HG02642 (cell line): ENCODE measurements around the gene ODF4.

Experiments used
- ATAC-seq: cut with Tn5 transposase; IDR thresholded peaks from one replicate; pipeline ENCODE4 v1.9.1; 2021; ENCODE audit warnings: mild to moderate bottlenecking; ENCODE audit not compliant: unreplicated experiment, poor library complexity

Gene ODF4, protein sequence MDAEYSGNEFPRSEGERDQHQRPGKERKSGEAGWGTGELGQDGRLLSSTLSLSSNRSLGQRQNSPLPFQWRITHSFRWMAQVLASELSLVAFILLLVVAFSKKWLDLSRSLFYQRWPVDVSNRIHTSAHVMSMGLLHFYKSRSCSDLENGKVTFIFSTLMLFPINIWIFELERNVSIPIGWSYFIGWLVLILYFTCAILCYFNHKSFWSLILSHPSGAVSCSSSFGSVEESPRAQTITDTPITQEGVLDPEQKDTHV

DNA sequence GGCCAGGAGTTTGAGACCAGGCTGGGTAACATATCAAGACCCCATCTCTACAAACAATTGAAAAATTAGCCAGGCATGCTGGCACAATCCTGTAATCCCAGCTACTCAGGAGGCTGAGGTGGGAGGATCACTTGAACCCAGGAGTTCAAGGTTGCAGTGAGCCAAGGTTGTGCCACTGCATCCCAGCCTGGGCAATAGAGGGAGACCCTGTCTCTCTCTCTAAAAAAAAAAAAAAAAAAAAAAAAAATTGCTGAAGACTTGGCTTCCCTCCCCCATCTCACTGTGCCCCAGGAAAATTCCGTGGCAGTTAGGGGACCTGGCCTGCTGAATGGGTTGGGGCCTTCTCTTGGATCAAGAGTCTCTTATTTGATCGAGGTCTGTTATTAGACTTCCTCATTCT, at the start of gene ODF4:
Gene ODF4 (plus strand): TSS at position 301 of the 400 bp plus-strand sequence. CDS start 212 bp downstream, outside the sequence.
- no peak for ATAC-seq

DNA sequence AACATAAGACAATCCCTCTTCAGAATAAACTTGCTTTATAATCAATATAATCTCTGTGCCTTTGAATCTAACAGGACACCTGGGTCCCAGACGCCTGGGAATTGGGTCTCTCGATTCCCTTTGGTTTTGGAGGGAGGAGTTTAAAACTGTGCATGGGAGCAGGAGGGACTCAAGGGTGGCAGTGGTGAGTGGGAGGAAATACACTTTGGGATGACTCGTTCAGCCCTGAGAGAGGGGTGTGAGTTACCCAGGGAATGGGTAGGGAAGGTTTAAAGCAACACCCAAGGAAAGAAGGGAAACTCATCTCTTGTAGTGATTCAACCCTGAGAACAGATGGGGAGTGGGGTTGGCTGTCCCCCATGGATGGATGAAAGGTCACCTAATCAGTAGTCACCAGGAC, 49.6 kb upstream of the ODF4 start:
- ATAC-seq: no peak

DNA sequence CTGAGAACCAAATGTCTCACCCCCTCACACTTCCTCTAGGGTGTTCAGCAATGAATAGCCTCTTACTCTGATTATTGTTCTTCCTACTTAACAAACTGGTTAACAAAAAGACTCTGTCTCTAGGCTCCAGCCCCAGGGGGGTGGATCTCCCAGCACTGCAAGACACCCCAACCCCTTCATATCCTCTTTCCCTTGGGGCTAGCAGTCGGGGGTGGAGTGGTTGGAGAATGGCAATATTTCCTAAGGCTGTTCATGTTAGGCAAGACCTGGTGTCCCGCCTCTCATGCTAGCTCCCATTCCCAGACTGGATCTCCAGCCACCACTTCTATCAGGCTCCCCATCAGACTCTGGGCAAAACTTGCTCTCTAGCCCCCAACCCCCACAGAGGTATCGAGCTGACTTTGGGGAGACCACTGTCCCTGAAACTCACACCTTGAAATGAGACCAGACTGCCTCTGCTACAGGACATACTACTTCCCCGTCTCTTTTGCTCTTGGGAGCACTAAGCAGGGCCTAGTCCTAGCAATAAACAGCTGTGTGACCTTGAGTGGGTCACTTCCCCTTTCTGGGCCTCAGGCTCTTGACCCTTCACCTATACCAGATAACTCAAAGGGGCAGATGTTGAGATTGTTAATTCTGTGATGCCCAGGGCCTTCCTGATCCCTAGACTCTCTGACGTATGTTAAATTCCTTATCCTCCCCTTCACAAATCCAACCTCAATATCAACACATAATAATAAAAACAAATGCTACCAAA, 46.8 kb upstream of the ODF4 start:
- ATAC-seq: no peak

DNA sequence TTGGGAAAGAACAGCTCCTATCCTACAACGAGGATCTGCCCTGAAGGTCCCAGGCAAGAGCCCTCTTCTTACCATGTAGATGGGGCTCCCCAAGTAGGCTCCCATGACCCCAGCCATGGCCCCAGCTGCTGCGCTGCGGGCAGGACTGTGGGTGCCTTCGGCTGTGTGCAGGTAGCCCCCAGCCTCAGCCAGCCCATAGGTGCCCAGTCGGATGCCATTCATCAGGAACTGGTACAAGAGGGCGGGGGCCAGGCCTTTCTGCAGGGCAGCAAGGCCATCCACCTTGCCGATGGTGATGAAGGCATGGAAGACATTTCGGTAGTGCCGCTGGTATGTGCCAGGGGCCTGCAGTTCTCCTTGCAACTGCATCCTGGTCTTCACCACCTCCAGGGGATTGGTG, 45.3 kb upstream of the ODF4 start:
- ATAC-seq: no peak

DNA sequence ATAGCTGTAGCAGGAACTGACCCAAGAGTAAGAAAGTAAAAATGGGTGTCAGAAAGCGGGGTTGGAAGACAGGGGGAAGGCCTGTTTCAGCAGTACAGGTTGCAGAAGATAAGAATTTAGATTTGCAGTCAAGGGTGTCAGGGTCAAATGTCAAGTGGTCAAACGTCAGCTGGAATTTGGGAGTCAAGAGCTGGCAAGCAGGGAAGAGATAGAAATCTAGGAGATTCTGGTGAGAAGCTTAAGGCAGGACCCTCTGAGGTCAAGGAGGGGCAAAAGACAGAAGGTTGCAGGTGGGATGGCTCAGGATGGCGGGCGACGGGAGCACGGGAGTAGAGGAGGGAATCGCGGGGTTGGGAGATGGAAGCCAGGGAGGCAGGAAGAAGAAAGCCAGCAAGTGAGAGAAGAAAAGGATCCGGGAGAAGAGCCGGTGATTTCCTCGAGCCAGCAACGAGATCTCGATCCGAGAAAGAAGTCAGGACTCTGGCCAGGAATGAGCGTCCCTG, 44.8 kb upstream of the ODF4 start:
- ATAC-seq: no peak

DNA sequence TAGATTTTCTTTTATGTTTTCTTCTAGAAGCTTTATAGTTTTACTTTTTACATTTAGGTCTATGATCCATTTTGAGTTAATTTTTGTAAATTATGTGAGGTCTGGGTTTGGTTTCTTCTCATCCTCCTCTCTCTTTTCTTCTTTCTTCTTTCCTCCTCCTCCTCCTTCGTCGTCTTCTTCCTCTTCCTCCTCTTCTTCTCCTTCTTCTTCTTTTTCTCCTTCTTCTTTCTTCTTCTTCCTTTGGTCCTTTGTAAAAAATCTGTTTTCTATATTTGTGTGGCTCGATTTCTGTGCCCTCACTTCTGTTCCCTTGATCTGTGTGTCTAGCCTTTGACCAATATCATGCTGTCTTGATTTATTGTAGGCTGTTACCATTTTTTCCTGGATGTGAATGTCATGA, 39.4 kb upstream of the ODF4 start:
- ATAC-seq: no peak

DNA sequence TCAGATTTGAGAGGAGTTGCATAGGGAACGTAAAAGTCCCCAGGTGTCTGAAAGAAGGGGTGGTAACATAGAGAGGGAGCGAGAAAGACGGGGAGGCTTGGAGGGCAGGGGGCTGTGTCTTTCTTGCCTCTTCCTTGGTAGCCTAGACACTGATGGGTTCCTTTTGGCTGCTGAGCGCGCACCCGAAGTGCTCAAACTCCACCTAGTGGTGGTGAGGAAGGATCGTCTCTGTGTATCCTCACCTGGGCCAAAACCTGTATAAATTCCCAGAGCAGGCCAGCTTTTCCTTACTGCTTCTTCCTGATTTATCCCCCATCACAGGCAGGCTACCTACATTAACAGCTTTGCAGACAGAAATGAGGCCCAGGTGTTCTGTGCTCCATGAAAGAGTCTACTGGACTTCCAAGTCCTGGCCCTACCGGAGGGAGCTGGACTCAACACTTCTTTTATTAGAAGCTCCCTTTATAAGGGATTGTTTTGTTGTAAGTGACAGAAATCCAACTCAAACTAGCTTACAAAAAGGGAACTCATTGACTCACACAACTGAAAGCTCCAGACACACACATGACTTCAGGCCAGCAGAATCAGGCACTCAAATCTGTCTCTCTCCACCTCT, 38.9 kb upstream of the ODF4 start:
- ATAC-seq: no peak

DNA sequence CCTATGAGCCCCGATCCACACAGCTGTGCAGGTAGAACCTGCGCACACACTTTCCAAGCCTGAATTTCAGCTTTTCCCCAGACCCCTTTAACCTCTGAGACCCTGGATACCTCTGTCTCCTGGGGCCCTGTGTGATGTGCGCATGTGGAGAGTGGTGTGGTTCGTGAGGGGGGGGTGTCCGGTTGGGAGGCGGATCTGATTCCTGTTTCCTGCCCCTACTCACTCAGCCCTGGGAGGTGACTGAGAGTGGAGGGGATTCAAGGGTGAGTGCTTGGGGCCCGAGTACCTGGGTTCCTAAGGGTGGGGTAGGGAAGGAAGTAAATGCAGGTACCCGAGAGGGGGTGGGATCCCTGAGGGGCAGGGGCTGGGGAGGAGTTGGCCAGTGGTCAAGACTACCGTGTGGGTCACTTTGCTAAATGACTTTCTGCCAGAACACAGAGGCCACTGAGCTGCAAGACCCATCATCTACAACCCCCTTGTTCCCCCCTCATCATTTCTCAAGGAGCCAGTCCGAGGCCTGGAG, 29.0 kb upstream of the ODF4 start:
- no peak for ATAC-seq

DNA sequence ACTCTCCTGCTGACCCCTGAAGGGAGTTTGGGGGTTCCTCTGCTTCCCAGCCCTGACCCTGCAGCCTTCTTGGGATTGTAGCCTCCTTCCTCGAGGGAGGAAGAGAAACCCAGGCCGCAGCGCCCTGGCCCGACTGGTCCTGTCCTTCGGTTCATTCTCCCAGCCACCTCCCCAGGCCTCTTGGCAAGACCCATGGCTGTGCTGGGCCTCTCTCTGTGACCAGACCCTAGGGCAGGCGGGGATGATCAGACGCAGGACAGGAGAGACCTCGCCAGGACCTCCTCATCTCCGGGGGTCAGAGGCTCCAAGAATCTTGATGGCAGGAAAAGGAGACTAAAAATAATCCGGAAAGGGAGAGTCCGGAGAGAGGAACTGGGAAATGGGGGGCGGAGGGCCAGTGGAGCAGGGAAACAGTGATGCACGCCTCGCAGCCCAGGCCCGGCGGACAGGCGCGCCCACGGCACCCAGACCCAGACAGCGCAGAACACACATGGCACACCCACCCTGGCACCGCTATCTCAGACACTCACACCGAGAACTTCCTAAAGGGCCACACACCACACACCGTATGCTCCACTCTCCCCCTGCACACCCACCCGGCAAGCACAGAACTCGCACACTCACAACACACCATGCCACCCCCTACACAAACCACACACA, 28.4 kb upstream of the ODF4 start:
- ATAC-seq: no peak

DNA sequence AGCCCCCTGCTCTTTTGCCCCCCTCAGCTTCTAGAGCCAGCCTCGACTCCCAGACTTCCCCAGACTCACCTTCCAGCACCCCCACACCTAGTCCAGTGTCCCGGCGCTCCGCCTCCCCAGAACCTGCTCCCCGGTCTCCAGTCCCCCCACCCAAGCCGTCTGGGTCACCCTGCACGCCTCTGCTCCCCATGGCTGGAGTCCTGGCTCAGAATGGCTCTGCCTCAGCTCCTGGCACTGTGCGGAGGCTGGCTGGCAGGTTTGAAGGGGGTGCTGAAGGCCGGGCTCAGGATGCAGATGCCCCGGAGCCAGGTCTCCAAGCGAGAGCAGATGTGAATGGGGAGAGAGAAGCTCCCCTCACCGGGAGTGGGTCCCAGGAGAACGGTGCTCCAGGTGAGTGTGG, 27.4 kb upstream of the ODF4 start:
- ATAC-seq: no peak

DNA sequence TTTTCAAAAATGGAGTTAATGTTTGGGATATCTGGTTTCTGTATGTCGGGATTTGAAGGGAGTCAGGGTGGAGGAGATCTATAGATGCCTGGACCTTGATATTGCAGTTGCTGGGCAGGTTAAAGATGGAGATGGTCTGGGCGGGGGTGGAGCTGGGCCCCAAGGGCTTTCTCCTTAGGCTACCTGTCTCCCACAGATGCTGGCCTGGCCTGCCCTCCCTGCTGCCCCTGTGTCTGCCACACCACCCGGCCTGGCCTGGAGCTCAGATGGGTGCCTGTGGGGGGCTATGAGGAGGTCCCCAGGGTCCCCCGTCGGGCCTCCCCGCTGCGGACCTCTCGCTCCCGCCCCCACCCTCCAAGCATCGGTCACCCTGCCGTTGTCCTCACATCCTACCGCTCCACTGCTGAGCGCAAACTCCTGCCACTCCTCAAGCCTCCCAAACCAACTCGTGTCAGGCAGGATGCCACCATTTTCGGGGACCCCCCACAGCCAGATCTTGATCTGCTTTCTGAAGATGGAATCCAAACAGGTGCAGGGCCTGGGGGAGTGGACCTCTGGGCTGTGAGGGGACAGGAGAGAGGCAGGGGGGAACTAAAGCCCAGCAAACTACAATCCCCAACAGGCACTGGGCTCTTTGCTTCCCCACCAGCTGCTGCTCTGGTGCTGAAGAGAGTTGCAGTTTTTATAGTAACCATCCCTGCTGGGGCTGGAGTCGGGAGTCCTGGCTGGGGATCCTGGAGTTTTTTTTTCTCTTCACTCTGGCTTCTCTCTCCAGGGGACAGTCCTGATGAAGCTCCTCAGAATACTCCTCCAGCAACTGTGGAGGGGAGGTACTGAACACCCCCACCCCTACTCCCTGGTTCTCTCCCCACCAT, 26.7 kb upstream of the ODF4 start:
- no peak for ATAC-seq

DNA sequence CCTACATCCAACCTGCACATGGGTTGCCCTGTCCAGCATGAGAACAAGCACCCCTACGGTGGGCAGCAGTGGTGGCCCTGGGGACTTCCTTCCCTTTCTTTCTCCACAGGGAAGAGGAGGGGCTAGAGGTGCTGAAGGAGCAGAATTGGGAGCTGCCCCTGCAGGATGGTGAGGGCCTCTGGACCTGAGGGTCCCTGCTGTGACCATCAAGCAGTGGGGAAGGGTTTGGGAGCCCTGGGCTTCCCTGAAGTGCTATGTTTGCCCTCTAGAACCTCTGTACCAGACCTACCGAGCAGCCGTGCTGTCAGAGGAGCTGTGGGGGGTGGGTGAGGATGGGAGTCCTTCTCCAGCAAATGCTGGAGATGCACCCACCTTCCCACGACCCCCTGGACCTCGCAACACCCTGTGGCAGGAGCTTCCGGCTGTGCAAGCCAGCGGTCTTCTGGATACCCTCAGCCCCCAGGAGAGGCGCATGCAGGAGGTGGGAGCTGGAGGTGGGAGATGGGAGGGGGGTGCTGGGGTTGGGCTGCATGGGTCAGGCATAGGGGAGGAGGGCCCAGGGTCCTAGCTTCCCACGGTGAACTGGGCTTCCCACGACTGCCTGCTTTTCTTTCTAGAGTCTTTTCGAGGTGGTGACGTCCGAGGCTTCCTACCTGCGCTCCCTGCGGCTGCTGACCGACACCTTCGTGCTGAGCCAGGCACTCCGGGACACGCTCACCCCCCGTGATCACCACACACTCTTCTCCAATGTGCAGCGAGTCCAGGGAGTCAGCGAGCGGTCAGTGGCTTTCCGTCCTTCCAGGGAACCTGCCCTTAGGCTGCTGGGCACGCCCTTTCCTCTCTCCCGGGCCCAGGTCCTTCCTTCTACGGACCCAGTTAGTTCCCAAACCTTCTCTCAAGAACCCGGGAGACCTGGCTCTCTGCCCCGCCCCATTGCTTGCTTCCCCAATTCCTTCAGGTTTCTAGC, 24.6 kb upstream of the ODF4 start:
- no peak for ATAC-seq

DNA sequence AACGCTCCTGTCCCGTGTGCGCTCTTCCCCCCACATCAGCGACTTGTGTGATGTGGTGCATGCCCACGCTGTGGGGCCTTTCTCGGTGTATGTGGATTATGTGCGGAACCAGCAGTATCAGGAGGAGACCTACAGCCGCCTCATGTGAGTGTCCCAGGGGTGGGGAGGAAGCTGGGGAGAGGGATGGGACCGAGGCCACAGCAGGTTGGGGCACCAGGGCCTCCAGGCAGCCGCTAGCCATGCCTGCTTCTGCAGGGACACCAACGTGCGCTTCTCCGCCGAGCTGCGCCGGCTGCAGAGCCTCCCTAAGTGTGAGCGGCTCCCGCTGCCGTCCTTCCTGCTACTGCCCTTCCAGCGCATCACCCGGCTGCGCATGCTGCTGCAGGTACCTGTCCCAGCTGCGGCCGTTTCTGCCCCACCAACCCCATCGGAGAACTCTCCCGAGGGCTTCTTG, 23.8 kb upstream of the ODF4 start:
- no peak for ATAC-seq

DNA sequence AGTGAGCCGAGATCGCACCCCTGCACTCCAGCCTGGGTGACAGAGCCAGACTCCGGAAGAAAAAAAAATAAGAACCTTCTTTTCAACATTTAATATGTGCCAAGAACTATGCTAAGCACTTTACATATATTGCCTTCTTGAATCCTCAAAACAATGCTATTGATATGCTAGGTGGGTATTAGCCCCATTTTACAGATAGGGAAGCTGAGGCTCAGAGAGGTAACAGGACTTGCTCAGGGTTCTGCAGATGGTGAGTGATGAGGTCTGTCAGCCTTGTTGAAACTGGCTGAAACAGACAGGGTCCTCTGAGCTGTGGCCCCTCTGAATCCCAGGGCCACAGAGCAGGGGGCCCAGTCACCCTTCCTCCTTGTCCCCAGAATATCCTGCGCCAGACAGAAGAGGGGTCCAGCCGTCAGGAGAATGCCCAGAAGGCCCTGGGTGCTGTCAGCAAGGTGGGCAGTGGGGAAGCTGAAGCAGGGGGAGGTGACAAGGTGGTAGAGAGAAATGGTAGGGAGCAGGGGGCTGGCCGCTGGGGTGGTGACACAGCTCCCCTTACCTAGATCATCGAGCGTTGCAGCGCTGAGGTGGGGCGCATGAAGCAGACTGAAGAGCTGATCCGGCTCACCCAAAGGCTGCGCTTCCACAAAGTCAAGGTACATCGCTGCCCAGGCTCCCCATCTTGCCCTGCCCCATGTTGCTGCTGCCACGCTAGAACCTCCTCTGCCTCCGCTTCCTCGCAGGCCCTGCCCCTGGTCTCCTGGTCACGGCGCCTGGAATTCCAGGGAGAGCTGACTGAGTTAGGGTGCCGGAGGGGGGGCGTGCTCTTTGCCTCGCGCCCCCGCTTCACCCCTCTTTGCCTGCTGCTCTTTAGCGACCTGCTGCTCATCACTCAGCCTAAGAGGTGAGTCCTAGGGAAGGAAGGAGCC, 21.4 kb upstream of the ODF4 start:
- ATAC-seq: no peak

DNA sequence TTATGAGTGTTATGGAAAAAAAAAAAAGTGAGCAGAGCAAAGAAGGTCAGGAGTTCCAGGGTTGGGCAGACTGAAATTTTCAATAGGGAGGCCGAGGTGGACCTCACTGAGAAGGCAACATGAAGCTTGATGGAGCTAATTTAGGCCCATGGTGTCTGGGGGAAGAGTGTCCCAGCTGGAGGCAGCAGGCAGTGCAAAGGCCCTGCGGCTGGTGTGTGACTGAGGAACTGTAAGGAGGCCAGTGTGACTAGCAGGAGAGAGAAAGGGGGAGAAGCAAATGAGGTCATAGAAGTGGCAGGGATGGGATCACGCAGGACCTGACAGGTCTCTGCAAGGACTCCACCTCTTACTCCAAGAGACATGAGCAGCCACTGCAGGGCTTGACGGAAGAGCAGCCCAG, 19.4 kb upstream of the ODF4 start:
- no peak for ATAC-seq

DNA sequence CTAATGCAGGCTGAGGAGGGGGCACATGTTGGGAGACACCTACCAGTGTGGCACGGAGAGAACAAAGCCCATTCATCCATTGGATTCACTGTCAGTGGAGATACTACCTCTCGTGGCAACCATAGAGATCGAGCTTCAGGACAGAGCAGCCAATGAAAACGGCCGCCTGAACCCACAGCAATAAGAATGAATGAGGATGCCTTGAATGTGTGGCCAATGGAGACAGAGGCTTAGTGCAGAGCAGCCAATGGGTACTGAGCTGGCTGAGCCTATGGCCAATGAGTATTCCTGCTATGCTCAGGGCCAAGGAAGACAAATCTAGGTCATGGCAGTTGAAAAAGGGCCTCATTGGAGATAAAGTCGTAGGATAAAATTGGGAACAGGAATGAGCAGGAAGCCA, 18.6 kb upstream of the ODF4 start:
- no peak for ATAC-seq

DNA sequence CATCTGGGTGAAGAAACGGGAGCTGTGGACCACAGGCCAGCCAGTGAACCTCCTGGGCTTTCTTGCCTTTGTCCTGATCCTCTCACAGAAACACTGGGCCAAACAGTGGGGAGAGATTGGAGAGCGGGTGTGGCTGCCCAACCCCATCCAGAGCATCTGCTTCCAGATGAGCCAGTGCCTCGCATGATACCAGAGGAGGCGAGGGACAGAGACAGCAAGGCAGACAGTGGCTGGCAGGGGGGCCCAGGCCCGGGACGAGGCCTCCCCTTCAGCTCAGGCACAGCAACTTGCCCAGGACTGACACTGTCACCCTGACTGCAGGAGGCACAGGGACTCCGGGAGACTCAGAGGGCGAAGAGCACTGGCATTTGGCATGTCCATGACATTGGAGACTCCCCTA, 17.6 kb upstream of the ODF4 start:
- ATAC-seq: no peak

DNA sequence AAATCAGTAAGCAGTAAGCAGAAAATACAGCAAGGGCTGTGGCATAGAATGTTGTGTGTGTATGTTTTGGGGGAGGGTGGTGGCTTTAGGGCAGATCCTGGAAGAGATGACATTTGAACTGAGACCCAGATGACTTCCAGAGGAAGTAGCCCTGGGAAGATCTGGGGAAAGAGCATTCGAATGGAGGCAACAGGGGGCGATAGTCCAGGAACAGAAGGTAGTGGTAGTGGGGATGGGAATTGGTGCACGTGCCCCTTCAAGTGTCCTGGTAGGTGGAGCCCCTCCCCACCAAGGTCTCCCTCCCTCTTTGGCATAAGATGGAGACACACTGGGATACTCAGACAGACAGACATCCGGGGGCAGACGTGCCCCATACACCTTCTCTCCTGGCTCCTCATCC, 15.5 kb upstream of the ODF4 start:
- no peak for ATAC-seq
